Esophagus muscularis mucosa (tissue), 4 donors: Measurements from ENCODE around the gene UQCC2.

Experiments
- CTCF ChIP-seq, 3 experiments: fragments of 200-600 bp in 2 of 3; fragments of 450-650 bp in 1 of 3; sonication (generic) in 2 of 3; IDR thresholded peaks; one replicate each; pipeline ENCODE4 v1.5.1; 2017 to 2019; ENCODE audit warnings: antibody characterized with exemption in 3 of 3, mild to moderate bottlenecking in 2 of 3, moderate library complexity in 1 of 3
- EP300 ChIP-seq: sonication (generic); formaldehyde crosslinking; IDR thresholded peaks from one replicate; pipeline ENCODE4 v1.6.1; 2017; ENCODE audit warnings: antibody characterized with exemption
- POLR2A ChIP-seq: fragments of 450-650 bp; IDR thresholded peaks from one replicate; pipeline ENCODE4 v1.6.1; 2017; ENCODE audit warnings: antibody characterized with exemption, moderate library complexity, mild to moderate bottlenecking, low read depth
- POLR2AphosphoS5 ChIP-seq, 2 donors: sonication (generic); formaldehyde crosslinking; IDR thresholded peaks; one replicate each; pipeline ENCODE4 v1.6.1; 2017; ENCODE audit warnings: antibody characterized with exemption in 2 of 2

- TF ChIP-seq CTCF (IDR thresholded peaks at IDR 0.05) (no peak), POLR2A (no peak), EP300 (no peak), POLR2AphosphoS5 (IDR thresholded peaks at IDR 0.05) (no peak)
These were observed 7.1 kb downstream of the UQCC2 start for GRCh38 chr6:33704215-33705066.
